Activated CD8-positive, alpha-beta memory T cell treated with anti-CD3 and anti-CD28 coated beads, Interleukin-2, amount 50 U/mL, for 48 hours (primary cell): Measurements from ENCODE around the gene FTHL17.
A peak's percentile ranks its signal among the peaks of the same experiment; 100 is the strongest.

Experiments used
- DNase-seq: peaks from one replicate; pipeline ENCODE4 v3.0.0-alpha.2; 2020

FTHL17 gene

GRCh38 chrX:31071725-31072124 lies at the start of gene FTHL17:
Gene FTHL17 (minus strand): TSS chrX:31072041. CDS start chrX:31071953, 88 bp downstream.
- no peak for DNase-seq

GRCh38 chrX:31117266-31117665 lies 45.4 kb upstream of the FTHL17 start:
- DNase-seq, result no peak

GRCh38 chrX:31115398-31115797 lies 43.6 kb upstream of the FTHL17 start:
- no peak for DNase-seq

DNA sequence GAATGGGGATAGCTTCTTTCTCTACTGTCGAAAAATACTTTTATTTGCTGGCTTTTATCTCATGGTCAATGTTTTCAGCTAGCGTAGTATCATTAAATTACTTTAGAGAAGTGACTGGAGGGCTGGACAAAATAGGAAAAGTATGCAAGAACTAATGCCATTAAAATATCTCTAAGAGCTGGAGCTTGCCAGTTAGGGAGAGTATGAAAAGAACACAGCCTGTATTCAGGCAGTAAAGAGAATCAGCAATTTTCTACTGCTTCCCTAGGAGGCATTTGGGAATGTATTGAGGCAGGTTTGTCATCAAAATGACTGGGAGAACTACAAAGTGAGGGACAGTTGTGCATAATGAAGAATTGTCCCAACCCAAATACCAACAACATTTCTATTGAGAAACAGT lies 43.0 kb upstream of the FTHL17 start:
- DNase-seq, result no peak

GRCh38 chrX:31112226-31112999 lies 40.6 kb upstream of the FTHL17 start:
- DNase-seq, result no peak

GRCh38 chrX:31110657-31111056 lies 38.8 kb upstream of the FTHL17 start:
- no peak for DNase-seq

- DNase-seq, result peak; percentile 55
These were observed 27.8 kb upstream of the FTHL17 start for GRCh38 chrX:31099536-31100090.

GRCh38 chrX:31098079-31098478 lies 26.2 kb upstream of the FTHL17 start:
- no peak for DNase-seq

DNA sequence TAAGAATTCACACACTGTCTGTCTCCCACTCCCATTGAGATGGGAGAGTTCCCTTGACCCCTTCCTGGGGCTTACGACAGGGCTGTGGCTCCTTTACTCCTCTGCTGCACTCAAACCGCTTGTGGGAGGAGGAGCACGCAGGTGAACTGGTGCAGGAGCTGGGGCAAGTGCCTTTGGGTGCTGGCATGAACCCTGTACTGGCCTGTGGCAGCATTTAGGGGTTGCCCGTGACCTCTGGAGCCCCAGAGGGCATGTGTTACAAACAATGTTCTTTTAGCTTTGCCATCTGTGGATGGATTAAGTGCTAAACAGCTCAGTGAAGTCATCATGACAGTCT lies 21.8 kb upstream of the FTHL17 start:
- no peak for DNase-seq

DNA sequence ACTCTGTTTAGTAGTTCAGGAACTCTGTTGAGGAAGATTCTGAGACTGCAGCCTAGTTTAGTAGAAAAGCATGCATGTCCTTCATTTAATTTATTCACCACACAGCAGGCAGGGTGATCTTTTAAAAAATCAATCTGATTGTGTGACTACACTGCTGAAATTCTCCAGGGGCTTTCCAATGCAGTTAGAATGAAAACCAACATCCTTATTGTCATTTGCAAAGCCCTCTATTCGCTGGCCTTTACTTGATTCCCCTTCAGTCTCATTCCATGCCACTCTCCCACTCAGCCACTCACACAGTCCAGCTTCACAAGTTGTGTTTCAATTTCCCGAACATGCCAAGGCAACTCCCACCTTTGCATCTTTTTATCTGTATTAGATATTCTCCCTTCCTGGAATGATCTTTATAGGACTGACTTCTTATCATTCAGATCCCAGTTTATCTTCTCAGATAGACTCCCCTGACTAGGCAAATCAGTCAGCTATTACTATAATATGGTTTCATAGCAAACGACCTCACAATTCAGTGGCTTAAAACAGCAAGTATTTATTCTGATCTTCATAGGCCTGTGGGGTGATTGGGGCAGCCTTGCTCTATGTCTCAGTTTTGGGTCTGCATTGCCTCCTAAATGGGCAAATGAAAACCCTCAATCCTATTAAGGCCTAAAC lies 21.3 kb upstream of the FTHL17 start:
- no peak for DNase-seq

GRCh38 chrX:31092476-31092875 lies 20.6 kb upstream of the FTHL17 start:
- DNase-seq, result no peak

DNA sequence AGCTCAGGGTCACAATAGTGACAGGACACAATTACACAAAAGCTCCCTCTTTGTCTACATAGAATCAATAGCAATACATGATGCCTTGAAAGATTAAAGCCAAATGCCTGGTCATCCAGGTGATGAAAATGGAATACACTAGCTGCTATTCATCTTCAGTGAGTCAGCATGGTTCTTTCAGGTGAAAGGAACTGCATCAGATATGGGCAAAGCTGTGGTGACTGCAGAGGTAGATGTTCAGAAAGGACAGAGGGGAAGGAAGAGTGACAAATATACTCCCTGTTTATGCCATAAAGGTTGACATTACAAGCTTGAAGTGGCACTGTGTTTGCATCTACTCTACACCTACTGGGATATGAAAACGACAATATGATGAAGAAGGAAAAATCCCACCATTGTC lies 20.0 kb upstream of the FTHL17 start:
- no peak for DNase-seq

- DNase-seq, result no peak
These were observed 2.7 kb upstream of the FTHL17 start for GRCh38 chrX:31074522-31074921.

DNA sequence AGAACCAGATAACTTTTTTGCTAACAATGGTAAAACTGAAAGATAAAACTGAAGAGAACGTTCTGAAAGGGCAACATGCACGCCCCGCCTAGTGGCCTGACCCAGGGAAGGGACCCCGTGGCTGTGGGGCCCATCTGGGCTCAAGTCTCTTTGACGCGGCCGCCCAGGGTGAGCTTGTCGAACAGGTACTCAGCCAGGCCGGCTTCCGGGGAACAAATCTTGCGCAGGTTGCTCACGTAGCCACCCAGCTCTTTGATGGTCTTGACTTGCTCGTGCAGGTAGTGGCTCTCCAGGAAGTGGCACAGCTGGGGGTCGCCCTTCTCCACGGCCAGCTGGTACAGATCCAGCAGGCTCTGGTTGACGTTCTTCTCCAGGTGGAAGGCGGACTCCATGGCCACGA lies 579 bp downstream of the FTHL17 start:
- no peak for DNase-seq

DNA sequence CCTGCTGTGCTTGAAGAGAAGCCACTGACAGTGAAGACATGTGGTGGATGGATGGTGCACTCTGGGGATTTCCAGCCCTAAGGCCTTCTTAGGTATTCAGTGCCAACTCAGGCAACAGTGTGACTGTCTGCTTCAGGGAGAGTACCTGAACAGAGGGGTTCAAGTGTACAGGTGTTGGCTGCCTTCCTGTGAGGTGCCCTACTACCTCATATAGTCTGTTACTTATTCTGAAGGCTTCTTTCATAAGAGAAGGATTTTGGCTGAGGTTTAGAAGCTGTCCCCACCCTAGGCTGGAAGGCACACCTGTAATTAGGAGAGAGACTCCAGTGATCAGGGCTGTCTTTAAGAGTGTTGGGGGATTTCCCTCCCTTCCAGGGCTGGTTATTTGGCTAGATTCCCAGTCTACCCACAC lies 1.8 kb downstream of the FTHL17 start:
- DNase-seq, result no peak

- no peak for DNase-seq
These were observed 8.7 kb downstream of the FTHL17 start for GRCh38 chrX:31063114-31063513.

DNA sequence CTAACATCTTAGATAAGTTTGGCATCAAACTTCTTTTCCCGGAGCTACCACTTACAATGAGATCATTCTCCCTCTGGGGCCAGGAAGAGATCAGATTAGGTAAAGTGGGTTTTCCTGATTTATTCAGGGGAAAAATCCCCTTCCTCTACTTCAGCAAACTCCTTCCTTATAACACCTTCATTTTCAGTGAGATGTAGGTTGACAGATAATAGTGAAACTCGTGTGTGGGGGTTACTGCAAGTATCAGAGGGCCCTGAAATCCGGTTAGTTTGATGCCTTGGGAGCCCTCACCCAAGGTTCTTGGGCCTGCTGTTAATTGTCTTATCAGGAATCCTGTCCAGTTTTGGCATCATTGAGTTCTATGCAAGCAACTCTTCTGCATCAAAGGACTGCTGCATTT lies 10.8 kb downstream of the FTHL17 start:
- DNase-seq, result no peak

DNA sequence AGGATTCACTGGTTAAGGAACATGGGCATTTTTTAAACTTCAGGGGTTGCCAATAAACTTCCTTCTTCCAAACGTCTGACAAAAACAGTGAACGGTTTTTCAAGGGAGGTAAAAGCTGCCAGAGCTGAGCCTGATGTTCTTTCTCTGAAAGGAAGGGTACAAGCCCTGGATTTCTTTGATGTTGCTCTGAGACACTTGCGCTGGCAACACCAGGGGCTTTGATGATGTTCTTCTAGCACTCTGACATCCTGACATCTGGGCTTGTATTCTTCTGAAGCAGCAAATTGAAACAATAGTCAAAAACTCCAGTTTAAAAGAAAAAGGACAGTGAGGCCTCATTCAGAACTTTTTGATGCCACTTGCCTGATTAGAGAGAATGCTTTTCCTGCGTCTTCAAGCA lies 11.8 kb downstream of the FTHL17 start:
- DNase-seq, result no peak

DNA sequence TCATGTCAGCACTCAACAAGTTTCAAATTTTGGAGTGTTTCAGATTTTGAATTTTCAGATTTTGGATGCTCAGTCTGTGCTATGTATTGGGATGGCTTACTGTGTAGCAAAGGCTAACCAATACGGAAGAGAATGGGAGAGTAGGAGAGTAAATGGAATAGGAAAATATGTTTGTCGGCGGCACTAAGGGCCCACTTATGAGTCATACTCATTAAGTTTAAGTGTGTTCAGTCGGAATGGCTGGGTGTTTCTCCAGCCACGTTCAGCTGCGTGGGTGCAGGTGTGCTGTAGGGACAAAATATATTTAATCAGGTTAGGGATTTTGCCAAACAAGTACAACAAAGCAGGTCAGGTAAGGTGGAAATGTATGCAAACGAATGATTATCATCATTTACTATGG lies 13.6 kb downstream of the FTHL17 start:
- DNase-seq, result no peak

GRCh38 chrX:31057691-31058090 lies 14.2 kb downstream of the FTHL17 start:
- DNase-seq, result no peak

DNA sequence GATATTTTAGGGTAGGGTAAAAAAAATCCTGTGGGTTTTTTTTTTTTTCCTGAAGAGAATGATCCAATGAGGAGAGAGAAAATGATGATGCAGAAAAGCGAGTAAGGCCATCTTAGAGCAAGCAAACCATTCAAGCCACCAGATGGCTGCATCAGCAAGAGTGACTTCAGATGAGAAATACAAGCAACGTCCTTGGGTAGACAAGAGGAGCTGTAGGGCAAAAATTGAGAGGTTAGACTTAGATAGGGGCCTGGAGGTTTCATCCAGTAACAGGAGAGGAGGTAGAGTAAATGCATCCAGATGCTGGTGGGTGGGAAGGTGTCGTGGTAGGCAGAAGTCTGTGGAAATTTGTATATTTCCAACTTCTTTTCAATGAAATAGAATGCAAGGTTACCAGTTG lies 14.6 kb downstream of the FTHL17 start:
- no peak for DNase-seq

- DNase-seq, result no peak
These were observed 18.2 kb downstream of the FTHL17 start for GRCh38 chrX:31053621-31054020.

DNA sequence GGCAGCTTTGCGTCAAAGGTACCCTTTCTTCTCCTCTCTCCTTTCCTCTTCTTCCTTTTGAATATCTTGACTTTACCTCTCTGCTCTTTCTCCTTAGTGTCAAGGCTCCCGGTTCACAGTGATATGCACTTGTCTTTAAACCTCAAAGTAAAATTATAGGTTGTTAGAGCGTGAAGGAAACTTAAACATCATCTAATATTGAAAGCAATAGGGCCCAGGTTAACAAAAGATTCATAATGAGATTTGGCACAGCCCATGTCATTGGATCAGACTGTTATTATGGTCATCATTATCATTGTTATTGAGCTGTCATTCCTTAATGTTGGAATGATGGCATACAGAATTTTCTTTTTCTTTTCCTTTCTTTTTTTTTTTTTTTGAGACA lies 32.5 kb downstream of the FTHL17 start:
- DNase-seq, result no peak

GRCh38 chrX:31038575-31039326 lies 33.1 kb downstream of the FTHL17 start:
- no peak for DNase-seq
